Caco-2 (cell line): ENCODE measurements around the gene C1QTNF12. TPM values are rescaled to one million over a fixed set of nuclear protein-coding genes. Genes with fewer than 3 reads are reported as not detected.

Experiments
- BruUV-seq: library from RNA; stranded (reverse); fragments of 400-500 nt; replicated peaks from 2 replicates; lab custom pipeline; 2021; lab: Mats Ljungman, UMichigan
- CTCF ChIA-PET: fragments of 300-600 bp; sonication (Branson Sonifier 250); formaldehyde crosslinking; loops from one replicate; lab custom pipeline; 2022; ENCODE audit warnings: antibody characterized with exemption; lab: Charles Lee
- POLR2A ChIA-PET: fragments of 300-600 bp; sonication (Branson Sonifier 250); formaldehyde crosslinking; loops from one replicate; lab custom pipeline; 2022; ENCODE audit warnings: antibody characterized with exemption; lab: Charles Lee
- DNase-seq, 2 experiments: peaks; one replicate each; pipeline versions ENCODE4 v3.0.0 to v3.0.0-alpha.2; 2020 to 2022
- H3K27me3 ChIP-seq: replicated peaks from 2 replicates; pipeline ENCODE4 v1.6.0; 2011; ENCODE audit warnings: low read length; ENCODE audit not compliant: control insufficient read depth, insufficient read depth
- H3K36me3 ChIP-seq: 2 replicates; pipeline ENCODE4 v1.5.1; 2011; ENCODE audit warnings: low read length; ENCODE audit not compliant: control insufficient read depth, insufficient read depth
- H3K4me1 ChIP-seq: fragments of 250-450 bp; sonication (Bioruptor Pico); 2 replicates; pipeline ENCODE4 v1.5.1; 2020; ENCODE audit warnings: mild to moderate bottlenecking
- H3K4me3 ChIP-seq: 2 replicates; pipeline ENCODE4 v1.5.1; 2011; ENCODE audit warnings: low read depth, mild to moderate bottlenecking, control low read depth, low read length
- H3K9me3 ChIP-seq: fragments of 250-450 bp; sonication (Bioruptor Pico); 2 replicates; pipeline ENCODE4 v1.5.1; 2020; ENCODE audit warnings: mild to moderate bottlenecking, moderate library complexity
- H3K27ac Mint-ChIP-seq: one replicate; pipeline ENCODE4 v1.8.0; 2022; ENCODE audit warnings: mixed read lengths; ENCODE audit not compliant: unreplicated experiment
- H3K27me3 Mint-ChIP-seq: one replicate; pipeline ENCODE4 v1.8.0; 2022; ENCODE audit warnings: mixed read lengths; ENCODE audit not compliant: insufficient read depth, unreplicated experiment
- H3K36me3 Mint-ChIP-seq: one replicate; pipeline ENCODE4 v1.8.0; 2022; ENCODE audit warnings: mild to moderate bottlenecking, mixed read lengths; ENCODE audit not compliant: insufficient read depth, unreplicated experiment
- H3K4me1 Mint-ChIP-seq: one replicate; pipeline ENCODE4 v1.8.0; 2022; ENCODE audit warnings: low read depth, mixed read lengths; ENCODE audit not compliant: unreplicated experiment
- H3K4me3 Mint-ChIP-seq: one replicate; pipeline ENCODE4 v1.8.0; 2022; ENCODE audit warnings: mild to moderate bottlenecking, moderate library complexity, mixed read lengths; ENCODE audit not compliant: unreplicated experiment
- H3K9me3 Mint-ChIP-seq: one replicate; pipeline ENCODE4 v1.8.0; 2022; ENCODE audit warnings: mixed read lengths; ENCODE audit not compliant: unreplicated experiment
- intact Hi-C: fragments of 100-400 bp; cut with micrococcal nuclease; formaldehyde crosslinking; loops from one replicate; pipeline ENCODE4 v1.10.0; 2022; ENCODE audit not compliant: unreplicated experiment
- total RNA-seq: library from RNA; stranded (reverse); gene quantifications from 2 replicates; pipeline ENCODE4 v1.2.3, GENCODE V29; 2022
- TF ChIP-seq, protein P1 (sequence below), 2 experiments: fragments of 200-600 bp in 1 of 2; IDR thresholded peaks; 1 replicate in 1 of 2; 2 replicates in 1 of 2; pipeline versions ENCODE4 v1.5.1 to v1.8.0; 2011 to 2022; ENCODE audit warnings: antibody characterized with exemption in 1 of 2, control low read depth in 1 of 2, inconsistent platforms in 1 of 2, low read depth in 1 of 2, low read length in 1 of 2, mild to moderate bottlenecking in 1 of 2, moderate library complexity in 1 of 2; ENCODE audit not compliant: insufficient read depth in 1 of 2, severe bottlenecking in 1 of 2, unreplicated experiment in 1 of 2

C1QTNF12 gene
- total RNA-seq, 1 experiment from 2014 or later, result 3.7 TPM

DNA sequence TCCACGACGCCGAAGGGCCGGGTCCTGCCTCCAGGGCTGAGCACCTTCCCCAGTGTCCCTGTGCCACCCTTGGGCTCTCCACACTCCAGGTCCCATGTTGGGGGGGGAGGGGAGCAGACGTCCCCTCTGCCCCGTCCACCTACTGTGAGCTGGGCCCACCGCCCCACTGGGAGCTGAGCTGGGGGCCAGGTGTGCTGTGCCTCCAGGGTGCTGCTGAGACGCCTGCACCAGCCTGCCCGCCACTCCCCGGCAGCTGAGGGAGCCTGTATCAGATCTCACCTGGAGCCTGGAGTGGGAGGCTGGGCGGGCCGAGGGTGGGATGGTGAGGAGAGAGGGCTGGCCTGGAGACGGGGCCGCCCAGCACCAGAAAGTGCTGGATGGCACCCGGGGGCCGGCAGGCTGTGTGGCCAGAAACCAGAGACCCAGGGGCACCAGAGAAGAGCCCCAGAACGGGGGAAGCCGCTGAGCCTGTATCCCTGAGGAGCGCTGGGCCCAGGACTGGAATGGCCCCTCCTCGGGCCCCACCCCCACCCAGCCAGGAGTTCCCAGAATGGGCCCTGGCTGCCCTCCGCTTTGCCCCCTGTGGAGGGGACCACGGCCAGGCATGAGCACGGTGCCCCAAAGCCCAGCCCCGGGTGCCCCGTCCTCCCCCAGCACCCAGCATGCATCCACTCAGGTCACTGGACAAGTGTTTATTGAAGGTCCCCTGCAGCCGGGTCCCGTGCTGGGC lies 43.5 kb downstream of the C1QTNF12 start:
- POLR2A ChIA-PET, result no interaction called here
- CTCF ChIA-PET, result no interaction called here
- H3K4me3 Mint-ChIP-seq, result no peak overlapping the region
- DNase-seq, result no peak
- TF ChIP-seq, protein P1, sequence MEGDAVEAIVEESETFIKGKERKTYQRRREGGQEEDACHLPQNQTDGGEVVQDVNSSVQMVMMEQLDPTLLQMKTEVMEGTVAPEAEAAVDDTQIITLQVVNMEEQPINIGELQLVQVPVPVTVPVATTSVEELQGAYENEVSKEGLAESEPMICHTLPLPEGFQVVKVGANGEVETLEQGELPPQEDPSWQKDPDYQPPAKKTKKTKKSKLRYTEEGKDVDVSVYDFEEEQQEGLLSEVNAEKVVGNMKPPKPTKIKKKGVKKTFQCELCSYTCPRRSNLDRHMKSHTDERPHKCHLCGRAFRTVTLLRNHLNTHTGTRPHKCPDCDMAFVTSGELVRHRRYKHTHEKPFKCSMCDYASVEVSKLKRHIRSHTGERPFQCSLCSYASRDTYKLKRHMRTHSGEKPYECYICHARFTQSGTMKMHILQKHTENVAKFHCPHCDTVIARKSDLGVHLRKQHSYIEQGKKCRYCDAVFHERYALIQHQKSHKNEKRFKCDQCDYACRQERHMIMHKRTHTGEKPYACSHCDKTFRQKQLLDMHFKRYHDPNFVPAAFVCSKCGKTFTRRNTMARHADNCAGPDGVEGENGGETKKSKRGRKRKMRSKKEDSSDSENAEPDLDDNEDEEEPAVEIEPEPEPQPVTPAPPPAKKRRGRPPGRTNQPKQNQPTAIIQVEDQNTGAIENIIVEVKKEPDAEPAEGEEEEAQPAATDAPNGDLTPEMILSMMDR (IDR thresholded peaks at IDR 0.05; ENCODE audit: insufficient read depth in 1 of 2, low read depth in 1 of 2, low read length in 1 of 2, severe bottlenecking in 1 of 2, unreplicated experiment in 1 of 2), result no peak
- H3K36me3 ChIP-seq, result no peaks in the 10 kb centered on the region
- no peaks in the 10 kb centered on the region for H3K9me3 ChIP-seq
- no peaks in the 10 kb centered on the region for H3K27me3 Mint-ChIP-seq
- intact Hi-C loops, result no loop called here
- no peaks in the 10 kb centered on the region for H3K4me1 ChIP-seq
- no peak overlapping the region for H3K4me3 ChIP-seq
- H3K36me3 Mint-ChIP-seq, result no peaks in the 10 kb centered on the region
- no peak overlapping the region for H3K27ac Mint-ChIP-seq
- BruUV-seq, result no TSS peak
- H3K9me3 Mint-ChIP-seq, result no peaks in the 10 kb centered on the region
- H3K27me3 ChIP-seq, result no peaks in the 10 kb centered on the region
- no peaks in the 10 kb centered on the region for H3K4me1 Mint-ChIP-seq

DNA sequence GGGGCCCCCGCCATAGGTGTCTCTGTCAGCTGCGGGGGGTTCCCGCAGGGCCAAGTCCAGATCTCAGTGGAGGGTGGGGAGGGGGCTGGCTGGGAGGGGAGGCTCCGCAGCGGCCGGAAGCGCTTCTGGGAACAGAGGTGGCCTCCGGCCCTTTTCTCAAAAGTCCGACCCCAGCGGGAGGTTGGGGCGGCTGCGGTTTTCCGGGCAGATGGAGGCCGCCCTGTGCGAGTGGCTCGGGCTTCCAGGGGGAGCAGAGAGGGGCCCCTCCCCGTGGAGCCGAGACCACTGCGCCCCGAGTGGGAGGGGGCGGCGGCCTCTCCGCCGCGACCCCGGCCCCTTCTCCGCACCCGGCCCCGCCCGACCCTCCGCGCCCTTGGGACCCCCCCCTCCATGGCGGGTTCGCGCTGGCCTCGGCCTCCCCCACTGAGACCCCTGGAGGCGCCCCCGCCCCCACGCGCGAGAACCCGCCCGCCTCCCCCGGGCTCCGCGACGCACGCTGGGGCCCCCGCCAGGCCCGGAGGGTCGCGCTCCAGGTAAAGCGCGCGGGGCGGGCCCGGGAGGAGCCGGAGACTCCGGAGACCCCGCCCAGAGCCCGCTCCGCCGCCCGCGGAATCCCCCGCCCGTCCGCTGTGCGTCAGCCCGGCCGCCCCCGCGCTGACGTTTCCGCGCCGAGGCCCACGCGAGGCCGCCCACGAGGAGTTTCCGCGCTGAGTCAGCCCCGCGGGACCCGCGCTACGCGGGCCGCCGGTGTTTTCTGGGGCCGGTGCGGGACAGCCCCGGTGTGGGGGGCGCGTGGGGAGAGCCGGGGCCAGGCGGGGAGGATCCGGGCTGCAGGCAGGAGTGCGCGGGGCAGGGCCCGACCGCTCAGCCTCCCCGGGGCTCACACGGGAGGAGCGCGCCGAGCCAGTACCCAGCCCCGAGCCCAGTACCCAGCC lies 45.4 kb downstream of the C1QTNF12 start:
- no peak overlapping the region for H3K27ac Mint-ChIP-seq
- peak overlapping the region; percentile 35 for H3K4me3 Mint-ChIP-seq

More for the DNA sequence above, 45.4 kb downstream of the C1QTNF12 start:
- Histone ChIP-seq H3K9me3 (no peaks in the 10 kb centered on the region), H3K27me3 (no peaks in the 10 kb centered on the region), H3K4me1 (no peaks in the 10 kb centered on the region), H3K36me3 (no peaks in the 10 kb centered on the region), H3K4me3 (peak overlapping the region; percentile 39)
- TF ChIP-seq, protein P1 (IDR thresholded peaks at IDR 0.05; ENCODE audit: insufficient read depth in 1 of 2, low read depth in 1 of 2, low read length in 1 of 2, severe bottlenecking in 1 of 2, unreplicated experiment in 1 of 2), result no peak
- intact Hi-C loops, result no loop called here
- H3K4me1 Mint-ChIP-seq, result no peaks in the 10 kb centered on the region
- H3K36me3 Mint-ChIP-seq, result no peaks in the 10 kb centered on the region
- BruUV-seq, result no TSS peak
- peak in 1 of 2 experiments; percentile 63 for DNase-seq
- CTCF ChIA-PET, result no interaction called here
- POLR2A ChIA-PET, result interaction anchor here (0.7 kb wide), 1 partner anchor 76 kb away, joined by 3 read pairs; no protein-coding TSS in a partner anchor
- no peaks in the 10 kb centered on the region for H3K9me3 Mint-ChIP-seq
- no peaks in the 10 kb centered on the region for H3K27me3 Mint-ChIP-seq
